ENCODE data around the gene TMEM242. TPM values are rescaled to one million over a fixed set of nuclear protein-coding genes. Genes with fewer than 3 reads are reported as not detected.
A peak's percentile ranks its signal among the peaks of the same experiment; 100 is the strongest.

Gene TMEM242
- total RNA-seq, 1 donor from 2014 or later = 18.9 TPM

GRCh38 chr6:157274471-157275226 lies 48.7 kb downstream of the TMEM242 start:
- peak; percentile 92 for DNase-seq (ENCODE audit: low spot score)
- intact Hi-C loops (cut with DNase I) = loop anchor here (2.0 to 10.0 kb wide), 2 partner anchors 48 to 230 kb away; no protein-coding TSS in a partner anchor

GRCh38 chr6:157273756-157274470 lies 49.4 kb downstream of the TMEM242 start:
- peak; percentile 77 for DNase-seq (ENCODE audit: low spot score)
- intact Hi-C loops (cut with DNase I) = loop anchor here (2.0 to 10.0 kb wide), 2 partner anchors 47 to 229 kb away; no protein-coding TSS in a partner anchor

GRCh38 chr6:157272866-157273755 lies 50.2 kb downstream of the TMEM242 start:
- peak; percentile 56 for DNase-seq (ENCODE audit: low spot score)
- intact Hi-C loops (cut with DNase I) = loop anchor here (10.0 kb wide), 1 partner anchor 228 kb away; no protein-coding TSS in a partner anchor

GRCh38 chr6:157272372-157272771 lies 50.9 kb downstream of the TMEM242 start:
- intact Hi-C loops (cut with DNase I) = loop anchor here (10.0 kb wide), 1 partner anchor 228 kb away; no protein-coding TSS in a partner anchor
- DNase-seq (ENCODE audit: low spot score) = peak; percentile 63

- intact Hi-C loops (cut with DNase I) = loop anchor here (10.0 kb wide), 1 partner anchor 227 kb away; no protein-coding TSS in a partner anchor
- no peak for DNase-seq (ENCODE audit: low spot score)
Observed at GRCh38 chr6:157271911-157272310, 51.4 kb downstream of the TMEM242 start.

- intact Hi-C loops (cut with DNase I) = loop anchor here (10.0 kb wide), 1 partner anchor 227 kb away; no protein-coding TSS in a partner anchor
- peak; percentile 63 for DNase-seq (ENCODE audit: low spot score)
Observed at GRCh38 chr6:157271441-157271840, 51.9 kb downstream of the TMEM242 start.

- DNase-seq (ENCODE audit: low spot score) = no peak
- intact Hi-C loops (cut with DNase I) = loop anchor here (10.0 kb wide), 1 partner anchor 226 kb away; no protein-coding TSS in a partner anchor
Observed at GRCh38 chr6:157270916-157271315, 52.4 kb downstream of the TMEM242 start.

GRCh38 chr6:157270308-157270707 lies 53.0 kb downstream of the TMEM242 start:
- intact Hi-C loops (cut with DNase I) = loop anchor here (10.0 kb wide), 1 partner anchor 226 kb away; no protein-coding TSS in a partner anchor
- DNase-seq (ENCODE audit: low spot score) = no peak

GRCh38 chr6:157269261-157269794 lies 54.0 kb downstream of the TMEM242 start:
- intact Hi-C loops (cut with DNase I) = no loop called here
- peak; percentile 89 for DNase-seq (ENCODE audit: low spot score)

- intact Hi-C loops (cut with DNase I) = no loop called here
- DNase-seq (ENCODE audit: low spot score) = no peak
Observed at GRCh38 chr6:157268835-157269234, 54.5 kb downstream of the TMEM242 start.

- intact Hi-C loops (cut with DNase I) = no loop called here
- DNase-seq (ENCODE audit: low spot score) = peak; percentile 20
Observed at GRCh38 chr6:157268396-157268795, 54.9 kb downstream of the TMEM242 start.

- intact Hi-C loops (cut with DNase I) = no loop called here
- DNase-seq (ENCODE audit: low spot score) = no peak
Observed at GRCh38 chr6:157267654-157268053, 55.7 kb downstream of the TMEM242 start.

- intact Hi-C loops (cut with DNase I) = no loop called here
- DNase-seq (ENCODE audit: low spot score) = peak; percentile 55
Observed at GRCh38 chr6:157267109-157267611, 56.2 kb downstream of the TMEM242 start.

- DNase-seq (ENCODE audit: low spot score) = peak; percentile 66
- intact Hi-C loops (cut with DNase I) = no loop called here
Observed at GRCh38 chr6:157266274-157267101, 56.8 kb downstream of the TMEM242 start.

- intact Hi-C loops (cut with DNase I) = no loop called here
- DNase-seq (ENCODE audit: low spot score) = no peak
Observed at GRCh38 chr6:157265635-157266034, 57.7 kb downstream of the TMEM242 start.

GRCh38 chr6:157265186-157265585 lies 58.1 kb downstream of the TMEM242 start:
- no peak for DNase-seq (ENCODE audit: low spot score)
- intact Hi-C loops (cut with DNase I) = no loop called here

- intact Hi-C loops (cut with DNase I) = no loop called here
- DNase-seq (ENCODE audit: low spot score) = no peak
Observed at GRCh38 chr6:157264701-157265100, 58.6 kb downstream of the TMEM242 start.

- intact Hi-C loops (cut with DNase I) = no loop called here
Observed at GRCh38 chr6:157263881-157264397, 59.4 kb downstream of the TMEM242 start.

More at GRCh38 chr6:157263881-157264397, 59.4 kb downstream of the TMEM242 start:
- no peak for DNase-seq (ENCODE audit: low spot score)

All from cardiac septum (tissue), 1 donor.